Stimulated activated CD8-positive, alpha-beta memory T cell treated with anti-CD3 and anti-CD28 coated beads, Interleukin-4, amount 100 ng/mL, for 48 hours (primary cell): ENCODE results near the gene RPS4Y1.

Source experiments
- DNase-seq: peaks from one replicate; pipeline ENCODE4 v3.0.0-alpha.2; 2020

The RPS4Y1 gene

GRCh38 chrY:2885880-2886279 lies 44.5 kb downstream of the RPS4Y1 start:
- no peak for DNase-seq

GRCh38 chrY:2887386-2887785 lies 46.0 kb downstream of the RPS4Y1 start:
- peak; percentile 29 for DNase-seq

DNA sequence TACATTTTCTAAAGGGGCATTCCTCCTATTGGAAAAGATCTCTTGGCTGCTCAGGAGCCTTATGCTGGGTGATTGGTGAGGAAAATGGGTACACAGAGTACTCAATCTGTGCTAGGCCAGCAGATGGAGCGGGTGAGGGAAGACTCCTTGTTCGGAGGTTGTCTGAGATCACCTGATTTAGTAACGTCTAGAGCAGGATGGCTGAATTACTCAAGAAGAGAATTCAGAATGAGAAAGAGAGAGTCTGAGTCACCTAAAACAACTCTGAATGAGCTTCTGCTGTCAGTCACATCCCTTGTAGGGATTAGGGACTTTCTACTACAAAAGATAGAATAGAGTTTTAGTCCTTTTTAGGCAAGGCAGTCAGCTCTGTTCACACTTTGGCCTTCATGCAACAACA lies 46.6 kb downstream of the RPS4Y1 start:
- DNase-seq: peak; percentile 36

- DNase-seq: no peak
Measured at GRCh38 chrY:2893471-2893870, 52.1 kb downstream of the RPS4Y1 start.

- DNase-seq: no peak
Measured at GRCh38 chrY:2896050-2896449, 54.6 kb downstream of the RPS4Y1 start.

DNA sequence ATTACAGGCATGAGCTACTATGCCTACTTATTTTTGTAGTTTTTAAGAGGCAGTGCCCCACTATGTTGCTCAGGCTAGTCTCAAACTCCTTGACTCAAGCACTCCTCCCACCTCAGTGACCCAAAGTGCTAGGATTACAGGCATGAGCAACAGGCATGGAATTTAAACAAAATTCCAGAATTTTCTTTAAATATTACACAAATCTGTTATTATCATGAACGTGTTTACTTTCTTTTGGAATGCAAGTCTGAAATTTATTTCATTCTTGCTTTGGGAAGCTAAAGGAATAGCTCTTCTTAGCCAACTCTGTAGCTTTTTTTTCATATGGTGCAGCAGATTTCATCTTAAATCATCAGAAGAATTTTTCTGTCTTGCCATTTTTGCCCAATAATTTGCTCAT lies 66.0 kb downstream of the RPS4Y1 start:
- DNase-seq: no peak

DNA sequence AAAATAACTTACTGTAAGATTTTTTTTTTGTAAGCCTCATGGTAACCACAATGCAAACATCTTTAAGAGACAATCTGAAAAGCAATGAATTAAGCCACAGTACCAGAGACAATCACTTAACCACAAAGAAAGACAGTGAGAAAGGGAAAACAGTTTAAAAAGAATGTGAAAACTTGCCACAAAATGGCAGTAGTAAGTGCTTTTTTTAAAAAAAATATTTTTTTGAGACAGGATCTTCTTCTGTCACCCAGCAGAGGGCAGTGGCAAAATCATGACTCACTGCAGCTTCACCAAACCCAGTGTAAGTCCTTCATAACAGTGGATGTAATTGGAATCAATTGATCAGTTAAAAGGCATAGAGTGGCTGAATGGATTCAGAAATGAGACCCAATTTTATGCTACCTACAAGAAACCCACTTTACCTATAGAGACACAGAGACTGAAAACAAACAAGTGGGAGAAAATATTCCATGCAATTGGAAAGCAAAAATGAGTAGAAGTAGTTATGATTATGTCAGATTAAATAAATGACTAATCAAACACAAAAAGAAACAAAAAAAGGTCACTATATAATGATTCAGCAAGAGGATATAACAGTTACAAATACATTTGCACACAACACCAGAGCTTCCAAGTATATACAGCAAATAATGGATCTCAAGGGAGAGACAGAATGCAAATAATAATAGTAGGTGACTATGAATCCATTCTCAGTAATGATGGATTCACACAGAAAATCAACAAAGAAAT lies 71.8 kb downstream of the RPS4Y1 start:
- peak; percentile 26 for DNase-seq
